Measurements from ENCODE around the gene HS2ST1.

- TF ChIP-seq CTCF (IDR thresholded peaks at IDR 0.05; ENCODE audit: low read depth, low read length) = no peak
- TF ChIP-seq POLR2A (IDR thresholded peaks at IDR 0.05; ENCODE audit: extremely low read depth, insufficient read length) = no peak
Observed at GRCh38 chr1:87007323-87007722, 92.9 kb downstream of the HS2ST1 start.

Measured in NB4 (cell line).